Right ventricle myocardium superior (tissue), 1 donor: ENCODE measurements around the gene MECP2. TPM values are rescaled to one million over a fixed set of nuclear protein-coding genes. Genes with fewer than 3 reads are reported as not detected.
"Not testable (repeated sequence)": the region's sequence is repeated elsewhere in the genome, so short reads cannot be mapped to it uniquely, and the experiment has no call there.

Experiments
- ATAC-seq: fragments of 200-7000 bp; cut with Tn5 transposase; one replicate; pipeline ENCODE4 v1.9.1; 2020; ENCODE audit warnings: mild to moderate bottlenecking; ENCODE audit not compliant: poor library complexity
- DNase-seq: peaks from one replicate; pipeline ENCODE4 v3.0.0-alpha.2; 2020
- intact Hi-C: fragments of 100-400 bp; cut with DNase I; formaldehyde crosslinking; loops from one replicate; pipeline ENCODE4 v1.11.2; 2022
- microRNA-seq: library from miRNA; unstranded; fragments of <30 nt; microRNA quantifications from one replicate; pipeline ENCODE4 v1.2.0, GENCODE V29; 2020
- total RNA-seq: library from RNA; stranded (reverse); fragmentation: NEBNext Ultra II Directional; extraction: Animal tissue kit (Norgen Biotek cat#: 25700); gene quantifications from one replicate; pipeline ENCODE4 v1.2.1, GENCODE V29; 2021
- donor health status: DM: no; HTN: yes; CAD: no; lungs with severe emphysema.

MECP2 gene
- total RNA-seq, 1 donor from 2014 or later: 30.5 TPM

DNA sequence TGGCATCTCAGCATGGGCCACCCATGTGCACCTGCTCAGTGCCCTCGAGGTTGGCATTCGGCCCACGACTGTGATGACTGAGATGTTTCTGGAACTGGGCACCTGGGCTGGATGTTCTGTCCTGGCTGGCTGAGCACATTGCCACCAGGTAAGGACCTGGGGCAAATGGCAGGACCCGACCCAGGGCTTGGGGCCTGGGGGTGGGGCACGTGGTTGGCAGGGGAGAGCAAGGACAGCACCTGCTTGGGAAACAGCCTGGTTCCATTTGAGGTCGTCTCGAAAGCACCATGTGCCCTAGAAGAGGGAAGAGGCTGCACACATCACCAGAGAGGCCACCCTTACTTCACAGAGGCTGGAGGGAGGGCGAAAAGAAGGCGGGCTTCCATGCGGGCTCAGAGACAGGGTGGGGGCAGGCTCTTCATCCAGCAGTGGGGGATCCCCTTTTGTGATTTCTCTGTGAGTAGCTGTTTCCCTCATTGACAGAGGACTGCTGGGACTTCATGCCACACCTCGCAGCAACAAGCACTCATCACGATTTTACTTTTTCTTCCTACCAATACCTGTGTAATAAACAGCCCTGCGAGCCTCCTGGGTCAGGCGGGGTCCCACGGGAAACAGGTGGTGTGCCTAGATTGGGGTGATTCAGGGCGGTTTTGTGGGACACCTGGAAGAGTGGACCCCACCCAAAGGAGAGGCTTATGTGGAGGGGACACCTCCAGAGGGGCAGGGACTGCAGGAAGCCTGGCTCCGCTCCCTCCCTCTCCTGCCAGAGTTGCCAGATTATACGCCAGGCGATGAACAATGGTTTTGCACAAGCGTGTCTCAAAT is 113.0 kb downstream of the MECP2 start:
- intact Hi-C loops: no loop called here
- ATAC-seq (no peak), DNase-seq (no peak)

DNA sequence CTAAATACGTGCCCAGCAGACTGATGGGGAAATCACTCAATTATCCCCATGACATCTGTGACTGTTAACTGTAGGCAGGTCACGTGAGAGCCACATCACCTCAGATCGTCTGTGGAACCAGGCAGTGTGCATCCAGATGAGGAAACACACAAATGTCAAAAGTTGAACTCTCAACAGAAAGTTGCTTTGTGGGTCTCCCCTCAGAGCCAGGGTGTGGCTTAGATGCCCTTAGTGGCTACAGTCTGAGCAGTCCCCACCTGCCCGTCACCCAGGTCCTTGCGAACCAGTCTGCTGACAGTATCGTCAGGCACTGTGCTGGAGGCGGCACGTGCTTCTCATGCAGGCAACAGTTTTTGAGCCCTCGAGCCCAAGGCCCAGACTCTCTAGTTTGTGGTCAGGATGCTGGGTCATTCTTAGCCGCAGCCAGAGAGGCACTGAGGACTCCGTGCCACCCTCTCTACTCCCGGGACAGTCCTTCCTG is 114.2 kb downstream of the MECP2 start:
- ATAC-seq: no peak
- intact Hi-C loops: no loop called here
- no peak for DNase-seq

DNA sequence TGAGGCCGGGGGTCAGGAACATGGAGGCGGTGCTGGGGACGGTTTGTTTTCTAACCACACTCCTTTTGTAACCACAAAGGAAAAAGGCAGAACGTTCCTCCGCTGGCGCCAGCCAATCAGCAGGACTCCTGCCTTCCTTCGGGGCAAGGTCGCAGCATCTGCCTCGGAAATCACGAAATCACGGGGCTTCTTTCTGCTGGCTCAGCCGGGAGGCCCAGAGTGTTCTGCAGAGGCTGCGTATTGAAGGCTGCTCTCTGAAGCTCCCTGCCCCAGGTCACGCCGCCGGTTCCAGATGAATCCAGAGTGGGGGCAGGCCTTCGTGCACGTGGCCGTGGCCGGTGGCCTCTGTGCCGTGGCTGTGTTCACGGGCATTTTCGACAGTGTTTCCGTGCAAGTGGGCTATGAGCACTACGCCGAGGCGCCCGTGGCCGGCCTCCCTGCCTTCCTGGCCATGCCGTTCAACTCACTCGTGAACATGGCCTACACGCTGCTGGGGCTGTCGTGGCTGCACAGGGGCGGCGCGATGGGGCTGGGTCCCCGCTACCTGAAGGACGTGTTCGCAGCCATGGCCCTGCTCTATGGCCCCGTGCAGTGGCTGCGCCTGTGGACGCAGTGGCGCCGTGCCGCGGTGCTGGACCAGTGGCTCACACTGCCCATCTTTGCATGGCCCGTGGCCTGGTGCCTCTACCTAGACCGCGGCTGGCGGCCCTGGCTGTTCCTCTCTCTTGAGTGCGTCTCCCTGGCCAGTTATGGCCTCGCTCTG is 115.6 kb downstream of the MECP2 start:
- peak; percentile 76 for DNase-seq
- intact Hi-C loops: no loop called here
- ATAC-seq: peak; percentile 67

DNA sequence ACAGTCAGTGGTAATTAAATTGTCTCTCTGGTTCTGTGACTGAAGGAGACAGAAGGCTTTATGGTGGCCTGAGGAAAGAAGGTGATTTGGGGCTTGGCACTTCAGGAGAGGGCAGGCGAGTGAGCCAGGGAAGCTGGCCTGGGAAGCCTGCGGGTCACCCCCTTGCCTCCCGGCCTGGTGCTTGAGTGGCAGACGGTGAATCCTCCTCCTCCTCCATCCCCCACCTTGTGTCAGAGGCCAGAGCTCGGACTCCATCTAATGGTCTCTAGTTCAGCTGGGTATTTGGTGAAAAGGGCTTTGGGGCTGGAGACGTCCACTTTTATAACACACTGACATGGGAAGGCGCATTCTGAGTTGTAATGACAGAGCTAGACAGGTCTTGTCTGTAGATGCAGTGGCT is 116.3 kb downstream of the MECP2 start:
- intact Hi-C loops: no loop called here
- DNase-seq (no peak), ATAC-seq (no peak)

DNA sequence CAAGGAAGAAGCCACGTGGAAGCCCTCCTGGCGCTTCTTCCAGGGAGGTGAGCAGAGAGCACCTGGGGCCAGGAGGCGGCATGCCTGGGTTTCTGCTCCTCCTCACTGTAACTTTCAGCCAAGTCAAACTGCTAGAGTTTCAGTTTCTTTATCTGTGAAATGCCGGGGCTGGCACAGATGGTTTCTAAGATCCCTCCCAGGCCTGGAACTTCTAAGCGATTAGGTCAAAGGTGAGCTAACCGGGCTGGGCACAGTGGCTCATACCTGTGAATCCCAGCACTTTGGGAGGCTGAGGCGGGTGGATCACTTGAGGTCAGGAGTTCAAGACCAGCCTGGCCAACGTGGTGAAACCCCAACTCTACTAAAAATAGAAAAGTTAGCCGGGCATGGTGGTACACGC is 117.1 kb downstream of the MECP2 start:
- ATAC-seq, intact Hi-C loops, DNase-seq: not testable (repeated sequence)

DNA sequence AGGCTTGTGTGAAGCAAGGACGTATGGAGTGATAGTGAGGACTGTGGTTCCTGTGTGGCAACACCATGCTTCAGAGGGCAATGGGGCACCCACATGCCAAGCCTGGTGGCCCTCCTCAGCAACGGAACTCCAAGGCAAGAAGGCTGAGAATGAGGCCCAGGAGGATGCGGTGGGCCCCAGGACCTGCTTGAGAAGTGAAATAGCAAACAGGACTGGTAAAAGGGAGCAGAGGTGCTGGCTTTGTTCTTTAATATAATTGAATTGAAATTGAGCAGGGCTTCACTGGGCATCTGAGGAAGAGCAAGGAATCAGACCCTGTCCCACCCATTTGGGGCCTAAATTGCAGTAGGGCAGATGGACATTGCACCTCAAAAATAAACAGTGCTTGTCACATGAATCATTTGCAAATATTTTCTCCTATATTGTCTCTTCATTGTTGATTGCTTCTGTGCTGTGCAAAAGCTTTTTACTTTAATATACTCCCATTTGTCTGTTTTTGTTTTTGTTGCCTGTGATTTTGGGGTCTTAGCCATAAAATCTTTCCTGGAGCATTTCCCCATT is 122.7 kb downstream of the MECP2 start:
- ATAC-seq (no peak), DNase-seq (no peak)
- intact Hi-C loops: no loop called here

DNA sequence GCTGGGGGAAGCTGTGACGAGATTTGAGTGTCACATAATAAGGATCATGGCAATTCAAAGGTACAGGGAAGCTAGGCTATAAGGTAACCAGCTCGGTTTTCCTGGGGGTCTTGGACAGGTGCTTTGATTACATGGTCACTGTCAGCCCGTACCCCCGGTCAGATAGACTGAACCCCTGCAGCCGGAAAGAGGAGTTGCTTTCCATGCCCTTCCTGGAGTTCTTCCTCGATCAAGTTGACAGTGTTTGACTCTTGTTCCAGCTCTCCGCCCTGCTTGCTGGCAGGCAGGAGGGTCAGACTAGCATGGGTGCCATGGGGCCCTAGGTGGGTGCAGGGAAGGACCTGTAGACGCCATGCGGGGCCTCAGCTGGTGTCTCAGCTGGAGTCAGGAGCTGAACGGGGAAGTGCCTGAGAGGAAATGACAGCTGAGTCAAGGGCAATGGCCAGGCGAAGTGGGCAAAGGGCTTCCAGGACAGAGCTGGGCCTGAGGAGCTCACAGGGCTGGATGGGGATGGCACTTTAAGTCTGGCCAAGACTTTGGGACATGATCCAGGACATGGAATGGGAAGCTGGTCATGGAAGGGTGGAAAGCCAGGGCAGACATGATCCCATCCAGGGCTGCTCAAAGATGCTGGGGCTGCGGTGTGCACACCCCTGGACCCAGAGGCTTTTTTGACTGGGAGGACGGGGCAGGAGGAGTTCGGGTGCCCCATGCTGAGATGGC is 123.4 kb downstream of the MECP2 start:
- DNase-seq: peak; percentile 49
- intact Hi-C loops: no loop called here
- ATAC-seq: no peak

DNA sequence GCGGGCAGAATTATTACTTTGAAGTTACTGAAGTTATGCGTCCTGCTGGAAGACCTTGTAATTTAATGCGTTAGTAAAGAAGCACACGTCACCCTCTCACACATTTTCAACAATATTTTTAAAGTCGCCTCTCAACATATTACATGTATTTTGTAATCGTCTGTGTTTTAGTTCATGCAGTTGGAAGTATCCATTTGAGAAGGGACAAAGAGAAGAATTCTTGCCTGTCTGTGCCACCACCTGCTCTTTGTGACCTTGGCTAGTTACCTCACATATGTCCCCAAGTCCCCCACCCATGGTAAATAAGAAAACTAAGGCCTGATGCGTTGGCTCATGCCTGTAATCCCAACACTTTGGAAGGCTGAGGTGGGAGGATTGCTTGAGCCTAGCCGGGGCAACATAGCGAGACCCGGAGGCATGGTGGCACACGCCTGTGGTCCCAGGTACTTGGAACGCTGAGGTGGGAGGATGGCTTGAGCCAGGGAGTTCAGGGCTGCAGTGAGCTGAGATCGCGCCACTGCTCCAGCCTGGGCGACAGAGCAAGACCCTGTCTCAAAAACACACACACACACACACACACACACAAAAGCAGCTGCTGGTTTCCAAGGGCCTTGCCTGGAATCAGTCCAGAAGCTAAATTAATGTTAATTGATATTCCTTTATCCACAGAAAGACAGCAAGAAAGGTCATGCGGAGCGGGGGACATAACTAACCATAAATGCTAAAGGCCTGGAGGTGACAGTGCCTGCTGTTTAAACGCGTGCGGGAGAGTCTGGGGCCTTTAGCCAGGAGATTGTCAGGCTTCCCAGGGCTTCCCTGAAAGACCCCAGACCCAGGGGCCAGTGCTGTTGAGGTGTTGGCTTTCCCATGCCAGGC is 124.2 kb downstream of the MECP2 start:
- intact Hi-C loops: no loop called here
- DNase-seq (no peak), ATAC-seq (no peak)

DNA sequence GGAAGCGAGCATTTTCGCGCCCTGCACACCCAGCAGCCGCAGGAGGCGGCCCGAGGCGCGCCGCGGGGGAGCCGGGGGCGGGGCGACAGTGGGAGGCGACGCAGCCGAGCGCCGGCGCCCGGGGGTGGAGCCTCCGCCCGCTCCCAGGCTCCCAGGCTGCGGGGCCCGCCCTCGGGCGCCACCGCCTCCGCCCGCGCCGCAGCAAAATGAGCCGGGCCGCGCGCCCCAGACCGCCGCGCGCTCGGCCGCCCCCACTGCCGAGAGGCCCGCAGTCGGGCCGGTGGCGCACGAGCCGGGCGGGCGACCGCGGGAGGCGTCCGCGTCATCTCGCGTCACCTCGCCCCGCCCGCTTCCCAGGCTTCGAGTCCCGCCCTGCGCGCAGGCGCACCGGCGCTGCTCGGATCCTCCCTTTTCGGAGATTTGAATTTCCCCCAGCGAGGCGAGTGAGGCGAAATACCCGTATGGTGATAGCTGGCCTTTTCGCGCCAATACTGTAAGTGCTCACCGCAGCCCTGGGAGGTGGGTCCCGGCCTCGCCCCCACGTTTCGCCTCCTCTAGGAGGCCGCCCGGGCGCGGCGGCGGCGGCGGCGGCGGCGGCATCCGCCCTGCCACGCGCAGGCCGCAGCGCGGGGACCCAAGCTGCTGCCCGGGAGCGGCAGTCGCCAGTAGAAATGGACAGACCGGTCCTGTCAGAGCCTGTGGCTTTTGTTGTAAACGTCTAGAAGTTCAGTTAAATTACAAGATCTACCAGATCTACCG is 125.0 kb downstream of the MECP2 start, which contains the start of gene TMEM187:
Gene TMEM187 (plus strand): TSS at position 387 of the 759 bp plus-strand sequence. CDS start 9,309 bp downstream, outside the sequence.
- intact Hi-C loops: no loop called here
- peak; percentile 90 for DNase-seq
- peak; percentile 67 for ATAC-seq

Small RNAs within 50 kb of the gene (microRNA-seq; reads per million reads assigned to microRNA genes)
- gene MIR3202-1 (not detected), gene MIR3202-2 (not detected), gene MIR718 (not detected)

Other genes starting within 250 kb of the MECP2 start
- 5.3 TPM for gene L1CAM, start 211.5 kb downstream of the MECP2 start, total RNA-seq
- gene AVPR2, start 193.0 kb downstream of the MECP2 start, total RNA-seq: 4.1 TPM
- gene ARHGAP4, start 171.5 kb downstream of the MECP2 start, total RNA-seq: 10.3 TPM
- gene NAA10, start 162.7 kb downstream of the MECP2 start, total RNA-seq: 70.4 TPM
- gene RENBP, start 153.1 kb downstream of the MECP2 start, total RNA-seq: 11.1 TPM
- gene HCFC1, start 125.9 kb downstream of the MECP2 start, total RNA-seq: 24.7 TPM
- 7.1 TPM for gene TMEM187, start 125.0 kb downstream of the MECP2 start, total RNA-seq
- 34.2 TPM for gene IRAK1, start 77.8 kb downstream of the MECP2 start, total RNA-seq
- gene OPN1LW, start 46.5 kb upstream of the MECP2 start, total RNA-seq: not detected
- gene OPN1MW, start 84.9 kb upstream of the MECP2 start, total RNA-seq: not detected
- gene OPN1MW2, start 122.0 kb upstream of the MECP2 start, total RNA-seq: not detected
- not detected for gene OPN1MW3, start 159.9 kb upstream of the MECP2 start, total RNA-seq
- gene TEX28, start 197.4 kb upstream of the MECP2 start, total RNA-seq: not detected
- gene TKTL1, start 198.1 kb upstream of the MECP2 start, total RNA-seq: 14.0 TPM